ENCODE data around the gene KCNQ1. TPM values are rescaled to one million over a fixed set of nuclear protein-coding genes. Genes with fewer than 3 reads are reported as not detected.

KCNQ1 gene
- total and polyA plus RNA-seq, 2 of the 13 experiments (the other 11 are each of a cell fraction or from before 2014, with no cell fraction given), result 0.02 to 0.08 TPM

DNA sequence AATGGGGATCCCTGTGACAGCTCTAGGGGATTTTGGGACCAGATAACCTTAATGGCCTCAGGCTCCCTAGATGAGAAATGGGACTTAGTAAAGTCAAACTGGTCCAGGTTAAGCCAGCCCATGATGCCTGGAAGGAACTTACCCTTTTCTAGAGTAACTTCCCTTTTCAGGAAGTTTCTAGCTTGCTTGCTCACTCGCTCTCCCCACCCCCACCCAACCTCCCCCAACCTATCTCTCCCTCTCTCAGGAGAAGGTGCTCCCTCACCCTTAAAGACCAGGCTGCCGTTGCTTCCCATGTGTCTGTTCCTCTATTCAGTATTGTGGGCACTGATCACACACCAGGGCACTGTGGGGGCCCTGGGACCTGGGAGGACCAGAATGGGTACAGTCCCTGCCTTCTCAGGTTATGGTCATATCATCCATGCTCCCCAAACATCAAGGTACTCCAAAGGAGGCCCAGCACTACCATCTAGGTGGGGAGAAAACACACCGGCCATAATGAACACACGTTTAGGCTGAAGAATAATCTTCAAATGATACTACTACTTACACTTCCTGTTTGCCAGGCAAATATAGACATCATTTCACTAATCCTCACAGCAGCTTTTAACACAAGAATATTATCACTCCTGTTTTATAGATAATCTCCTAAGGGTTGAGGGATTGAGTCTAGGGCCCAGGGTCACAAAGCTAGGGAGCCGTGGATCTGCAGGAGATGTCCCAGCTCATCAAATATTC, 236.8 kb downstream of the KCNQ1 start:
- ATAC-seq (no peak), FAIRE-seq (no peak), DNase-seq (ENCODE audit: low spot score) (no peak)
- H3K79me2 ChIP-seq (ENCODE audit: insufficient read depth, low read length), result peaks cover 100% of the 10 kb centered on the region
- peaks cover 99% of the 10 kb centered on the region for H4K20me1 ChIP-seq (ENCODE audit: insufficient read depth, low read length)
- 94% methylated on average over 5 of the region's 5 CpGs for WGBS (ENCODE audit: low lambda C conversion rate)
- BruUV-seq (replicated peaks), result no TSS peak
- H2AFZ ChIP-seq (ENCODE audit: low read length), result no peak overlapping the region
- no peak overlapping the region for H3K27ac ChIP-seq (ENCODE audit: extremely low read length, insufficient read depth, low read length)
- H3K36me3 ChIP-seq (replicated peaks in 1 of 2; ENCODE audit: control insufficient read depth in 1 of 2, insufficient read depth in 2 of 2, low read length in 2 of 2), result peaks cover 40 to 82% of the 10 kb centered on the region in 2 experiments
- H3K9ac ChIP-seq (ENCODE audit: insufficient read depth, low read depth, low read length), result no peak overlapping the region
- H3K4me3 ChIP-seq (replicated peaks in 1 of 3; ENCODE audit: insufficient read depth in 1 of 3, low read depth in 2 of 3, low read length in 3 of 3), result no peak overlapping the region
- no peaks in the 10 kb centered on the region for H3K27me3 ChIP-seq (ENCODE audit: control insufficient read depth in 1 of 2, insufficient read depth in 2 of 2, low read length in 2 of 2)
- no peak overlapping the region for H3K4me2 ChIP-seq (ENCODE audit: low read depth, low read length)
- CTCF ChIA-PET (ENCODE audit: low intra/inter-chr PET ratio, low total read pairs), result no interaction called here
- TF ChIP-seq EEA1 (CRISPR knock-in tag; IDR thresholded peaks at IDR 0.05; ENCODE audit: borderline replicate concordance) (no peak), ZNF446 (CRISPR knock-in tag; IDR thresholded peaks at IDR 0.05) (no peak), ZNF430 (CRISPR knock-in tag; IDR thresholded peaks at IDR 0.05) (no peak), HES4 (CRISPR knock-in tag; IDR thresholded peaks at IDR 0.05; ENCODE audit: borderline replicate concordance) (no peak), POLR2G (IDR thresholded peaks at IDR 0.05; ENCODE audit: low read depth, low read length) (0 out of 2 replicates have a peak, but pooled peaks have one; percentile 20), FOXC1 (CRISPR knock-in tag; IDR thresholded peaks at IDR 0.05; ENCODE audit: borderline replicate concordance) (no peak), ZFP90 (CRISPR knock-in tag; IDR thresholded peaks at IDR 0.05; ENCODE audit: borderline replicate concordance) (no peak), ZNF616 (CRISPR knock-in tag; IDR thresholded peaks at IDR 0.05; ENCODE audit: low read depth) (no peak), RBM22 (optimal IDR thresholded peaks at IDR 0.05; ENCODE audit: low read length) (peak; percentile 86), POLR2AphosphoS2 (IDR thresholded peaks at IDR 0.05; ENCODE audit: low read depth, low read length) (0 out of 2 replicates have a peak, but pooled peaks have one; percentile 20), HNRNPK (IDR thresholded peaks at IDR 0.05; ENCODE audit: low read depth, low read length, poor library complexity, severe bottlenecking) (peak; percentile 12)
- no peaks in the 10 kb centered on the region for H3K9me3 ChIP-seq (ENCODE audit: low read length)
- peaks cover 94% of the 10 kb centered on the region for H3K4me1 ChIP-seq (ENCODE audit: insufficient read depth, low read length)
- POLR2A ChIA-PET, result interaction anchor here (1.5 kb wide), 1 partner anchor 10 kb away, joined by 4 read pairs; no protein-coding TSS in a partner anchor
- intact Hi-C loops (cut with micrococcal nuclease; ENCODE audit: unreplicated experiment), result no loop called here
- in situ Hi-C loops (cut with HindIII; ENCODE audit: extremely low pct_ligation_motif_present, low pct_unique_long_range_greater_than_20kb), result no loop called here

Data from HepG2 (cell line).